Activated T-helper 9 cell treated with anti-CD3 and anti-CD28 coated beads, Interleukin-2, amount 50 U/mL, for 16 hours (primary cell): ENCODE data around the gene NT5DC1.

Experiments
- DNase-seq: peaks from one replicate; pipeline ENCODE4 v3.0.0-alpha.2; 2020; ENCODE audit warnings: low read depth

Gene NT5DC1

DNA sequence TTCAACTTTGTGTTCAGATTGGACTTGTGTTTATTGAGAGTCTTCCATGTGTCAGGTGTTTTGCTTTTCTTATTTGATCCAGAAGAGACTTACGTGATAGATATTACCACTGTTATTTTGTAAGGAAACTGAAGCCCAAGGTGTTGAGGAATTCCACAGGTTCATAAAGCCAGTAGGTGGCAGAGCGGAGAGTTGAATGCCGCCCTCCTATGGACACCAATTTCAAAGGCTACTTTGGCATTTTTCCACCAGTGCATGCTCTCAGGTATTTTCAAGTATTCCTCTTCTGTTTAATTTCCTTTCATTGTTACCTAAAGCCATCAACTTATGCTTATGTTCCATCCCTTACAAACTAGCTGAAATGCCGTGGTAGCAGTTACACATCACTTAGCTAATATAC lies 39.3 kb downstream of the NT5DC1 start:
- no peak for DNase-seq

DNA sequence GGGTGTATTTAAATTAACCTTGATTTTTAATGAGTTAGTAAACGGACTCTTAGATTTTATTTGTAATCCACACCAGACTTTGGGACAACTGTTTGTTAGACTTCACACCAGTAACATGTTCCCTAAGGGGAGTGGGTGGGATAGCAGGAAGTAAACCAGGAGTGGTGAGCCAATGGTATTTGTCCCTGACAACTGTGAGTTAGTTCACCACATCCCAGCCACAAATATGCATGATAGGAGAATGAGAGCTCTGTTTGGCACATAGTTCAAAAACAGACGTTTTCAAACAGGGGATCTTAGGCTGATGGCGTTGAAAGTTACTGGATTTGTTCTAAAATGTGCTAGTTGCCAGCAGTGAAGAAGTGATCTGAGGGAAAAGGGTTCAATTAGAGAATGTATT lies 44.0 kb downstream of the NT5DC1 start:
- DNase-seq, result no peak

DNA sequence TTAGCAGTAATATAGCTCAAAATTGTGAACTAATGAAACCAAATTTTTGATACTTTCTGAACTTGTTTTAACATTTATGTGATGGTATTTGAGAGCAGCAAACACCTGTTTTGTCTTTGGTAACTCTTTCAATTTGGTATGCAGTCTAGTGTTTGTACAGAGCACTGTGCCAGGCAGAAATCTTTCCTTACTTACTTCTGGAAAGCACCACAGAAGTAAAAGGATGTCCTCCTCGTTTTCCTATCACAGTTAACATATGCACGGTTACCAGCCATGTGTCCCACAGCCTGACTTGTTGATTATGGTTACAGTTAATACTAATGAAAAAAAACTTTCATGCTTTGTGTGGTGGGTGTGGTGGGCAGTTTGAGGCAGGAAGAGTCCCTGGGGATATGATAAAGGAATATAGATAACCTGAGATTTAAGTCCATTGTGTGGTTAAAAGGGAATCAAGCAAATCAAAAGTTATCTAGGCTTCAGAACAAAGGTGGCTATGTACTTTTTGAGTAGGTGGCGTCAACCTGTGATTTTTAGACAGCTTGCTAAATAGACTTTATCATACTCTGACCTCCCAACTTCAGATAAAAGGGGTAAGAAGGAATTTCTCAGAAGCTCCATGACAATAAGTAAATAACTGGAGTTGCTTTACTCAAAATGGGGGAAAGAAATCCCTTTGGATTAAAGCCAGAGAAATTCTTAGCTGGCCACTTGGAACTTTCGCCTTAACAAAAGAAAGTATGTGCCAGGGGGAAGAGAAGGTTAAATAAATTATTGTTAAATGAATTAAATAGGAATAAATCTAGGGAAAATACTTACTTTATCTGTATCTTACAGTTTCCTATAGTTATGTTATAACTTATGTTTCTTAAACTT lies 45.4 kb downstream of the NT5DC1 start:
- DNase-seq, result no peak

DNA sequence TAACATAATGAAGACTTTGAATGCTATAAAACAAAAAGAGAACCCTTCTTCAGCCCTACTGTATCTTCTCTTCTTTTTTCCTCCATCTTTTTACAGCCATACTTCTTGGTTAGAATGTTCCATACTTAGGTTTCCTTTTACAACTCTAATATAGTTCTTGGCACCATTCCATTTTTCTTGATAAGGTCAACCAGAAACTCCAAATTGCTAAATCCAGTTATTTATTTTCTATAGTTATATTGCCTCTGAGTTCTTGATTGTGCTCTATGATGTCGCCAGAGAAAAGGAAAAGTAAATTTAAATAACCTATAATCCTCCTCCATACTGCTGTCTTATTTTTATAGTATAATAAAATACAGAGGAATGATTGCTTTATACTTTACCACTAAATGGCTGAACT lies 52.0 kb downstream of the NT5DC1 start:
- DNase-seq, result no peak

DNA sequence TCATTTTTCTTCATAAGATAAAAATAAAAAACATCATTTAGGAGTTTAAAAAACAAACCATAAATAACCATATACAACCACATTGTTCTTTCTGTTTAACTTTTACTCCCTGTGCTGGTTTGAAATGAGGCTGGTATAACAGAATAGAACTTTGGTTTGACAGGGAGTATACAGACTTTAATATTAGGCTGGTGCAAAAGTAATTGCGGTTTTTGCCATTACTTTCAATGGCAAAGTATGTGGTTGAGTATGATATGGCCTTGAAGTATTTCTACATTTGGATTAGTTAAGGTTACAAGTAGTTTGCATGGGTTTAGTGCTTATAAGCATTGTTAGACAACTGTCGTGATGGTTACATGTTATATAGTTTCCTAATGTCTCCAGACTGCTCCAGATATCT lies 54.2 kb downstream of the NT5DC1 start:
- DNase-seq, result no peak

DNA sequence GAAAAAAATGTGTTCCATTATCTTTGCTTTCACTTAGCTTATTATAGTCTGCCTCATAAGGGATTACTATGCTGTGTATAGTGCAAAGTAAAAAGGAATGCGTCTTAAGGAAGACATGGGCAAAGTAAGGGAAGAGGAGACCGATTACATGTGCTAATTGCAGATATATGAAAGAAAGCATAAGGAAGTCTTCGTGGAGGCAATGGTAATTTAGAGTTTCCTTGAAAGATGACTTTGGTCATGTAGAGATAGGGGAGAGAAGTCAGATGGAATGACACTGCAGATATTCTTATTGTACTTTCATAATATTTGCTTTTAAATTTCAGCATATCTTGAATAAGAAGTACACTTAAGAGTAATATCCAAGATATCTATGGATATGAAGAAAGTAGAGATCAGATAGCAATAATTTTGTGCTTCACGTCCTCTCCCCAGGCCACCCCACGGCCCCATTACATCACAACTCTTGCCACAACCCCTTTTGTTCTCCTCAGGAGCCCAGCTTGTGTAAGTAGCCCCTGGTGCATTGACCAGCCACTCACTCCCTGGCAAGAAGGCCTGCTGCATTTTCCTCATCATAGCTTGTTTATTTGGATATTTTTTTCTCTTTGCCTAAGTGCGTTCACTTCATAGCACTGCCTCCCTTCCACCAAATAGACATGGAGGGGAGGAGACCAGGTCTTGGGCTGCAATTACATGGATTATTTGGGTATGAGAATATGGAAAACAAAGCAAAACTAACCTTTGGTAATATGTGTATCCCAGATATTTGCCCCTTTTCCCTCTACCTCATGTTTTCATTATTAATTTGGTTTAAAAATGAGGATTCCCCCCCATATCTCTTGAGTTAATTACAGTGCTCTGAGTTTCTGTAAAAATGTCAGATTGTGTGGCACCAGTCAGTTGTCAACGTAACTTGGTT lies 56.0 kb downstream of the NT5DC1 start:
- no peak for DNase-seq

DNA sequence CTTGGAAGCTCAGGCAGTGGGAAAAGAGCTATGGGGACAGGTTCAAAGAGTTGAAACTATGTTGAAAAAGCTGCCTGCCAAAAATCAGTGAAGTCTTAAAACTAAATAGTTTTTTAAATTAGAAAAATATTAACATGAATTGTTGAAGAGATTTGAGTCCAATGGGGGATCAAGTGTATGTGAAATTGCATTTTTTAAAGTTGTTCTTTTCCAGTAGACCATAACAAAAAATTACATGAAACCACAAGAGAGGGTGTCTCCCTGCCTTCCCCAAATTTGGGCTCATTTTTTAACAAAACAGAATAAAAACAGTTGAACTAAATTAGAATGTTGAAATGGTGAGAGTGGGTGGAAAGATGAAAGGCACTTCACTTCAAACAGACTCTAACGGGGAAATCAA lies 56.7 kb downstream of the NT5DC1 start:
- DNase-seq, result no peak

DNA sequence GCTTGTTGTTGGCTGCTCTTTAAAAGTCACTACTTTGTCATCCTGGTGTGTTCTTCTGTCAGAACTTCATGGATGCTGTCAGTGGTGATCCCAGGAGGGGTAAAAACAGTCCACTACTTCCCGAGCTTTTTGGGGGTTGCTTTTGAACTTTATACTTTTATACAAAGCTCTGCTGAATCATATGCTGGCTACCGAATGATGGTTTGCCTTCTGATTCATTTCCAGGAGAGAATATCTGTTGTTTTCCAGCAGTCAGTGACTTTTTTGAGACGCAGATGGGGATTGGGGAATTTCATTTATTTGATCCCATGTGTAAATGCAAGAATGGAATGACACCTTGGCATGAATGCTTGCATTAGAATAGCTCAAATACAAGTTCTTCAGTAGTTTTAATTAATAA lies 58.0 kb downstream of the NT5DC1 start:
- DNase-seq, result no peak

DNA sequence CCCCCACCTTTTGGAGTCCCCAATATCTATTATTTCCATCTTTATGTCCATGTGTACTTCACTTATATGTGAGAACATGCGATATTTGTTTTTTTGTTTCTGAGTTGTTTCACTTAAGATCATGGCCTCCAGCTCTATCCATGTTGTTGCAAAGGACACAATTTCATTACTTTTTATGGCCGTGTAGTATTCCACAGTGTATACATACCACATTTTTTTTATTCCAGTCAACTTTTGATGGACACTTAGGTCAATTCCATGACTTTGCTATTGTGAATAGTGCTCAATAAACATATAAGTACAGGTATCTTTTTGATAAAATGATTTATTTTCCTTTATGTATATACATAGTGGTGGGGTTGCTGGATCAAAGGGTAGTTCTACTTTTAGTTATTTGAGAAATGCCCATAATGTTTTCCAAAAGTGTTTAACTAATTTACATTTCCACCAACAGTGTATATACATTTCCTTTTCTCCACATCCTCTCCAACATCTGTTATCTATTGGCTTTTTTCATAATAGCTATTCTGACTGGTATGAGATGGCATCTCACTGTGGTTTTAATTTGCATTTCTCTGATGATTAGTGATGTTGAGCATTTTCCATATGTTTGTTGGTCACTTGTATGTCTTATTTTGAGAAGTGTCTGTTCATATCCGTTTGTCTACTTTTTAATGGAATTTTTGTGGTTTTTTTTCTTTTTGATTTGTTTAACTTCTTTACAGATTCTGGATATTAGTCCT lies 59.3 kb downstream of the NT5DC1 start:
- no peak for DNase-seq

DNA sequence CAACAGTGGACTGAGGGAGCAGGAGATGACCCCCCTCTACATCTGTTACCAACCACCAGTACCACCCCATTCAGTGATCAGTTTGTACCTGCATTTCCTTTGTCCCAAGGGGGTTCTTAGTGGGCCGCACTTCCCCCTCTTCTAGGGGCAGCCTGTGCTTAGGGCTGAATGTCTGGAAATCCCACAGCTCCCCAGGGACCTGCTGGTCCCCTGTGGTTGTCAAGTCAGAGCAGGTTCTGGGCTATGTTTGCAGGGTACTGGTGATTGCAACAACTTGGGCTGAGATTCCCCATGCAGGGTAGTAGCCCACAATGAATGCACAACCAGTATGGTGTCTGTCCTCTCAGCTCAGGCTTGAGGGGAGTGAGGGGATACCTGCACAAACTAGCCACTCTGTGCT lies 64.9 kb downstream of the NT5DC1 start:
- DNase-seq, result no peak

DNA sequence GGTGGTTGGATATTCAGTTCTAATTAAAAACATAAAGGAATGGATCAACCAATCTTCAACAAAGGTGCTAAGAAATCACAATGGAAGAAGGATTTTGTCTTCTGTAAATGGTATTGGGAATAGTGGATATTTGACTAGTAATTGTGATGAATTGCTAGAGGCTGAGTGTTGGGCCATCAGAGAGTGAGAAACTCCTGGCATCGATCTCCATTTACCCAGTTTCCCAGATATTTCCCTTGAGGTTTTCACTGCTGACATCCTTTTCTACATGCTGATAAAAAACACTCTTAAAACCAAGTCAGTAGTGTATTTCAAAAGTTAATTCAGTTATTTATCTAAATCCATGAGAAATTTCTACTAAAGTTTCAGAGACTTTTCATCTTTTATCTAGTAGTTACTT lies 65.7 kb downstream of the NT5DC1 start:
- no peak for DNase-seq

DNA sequence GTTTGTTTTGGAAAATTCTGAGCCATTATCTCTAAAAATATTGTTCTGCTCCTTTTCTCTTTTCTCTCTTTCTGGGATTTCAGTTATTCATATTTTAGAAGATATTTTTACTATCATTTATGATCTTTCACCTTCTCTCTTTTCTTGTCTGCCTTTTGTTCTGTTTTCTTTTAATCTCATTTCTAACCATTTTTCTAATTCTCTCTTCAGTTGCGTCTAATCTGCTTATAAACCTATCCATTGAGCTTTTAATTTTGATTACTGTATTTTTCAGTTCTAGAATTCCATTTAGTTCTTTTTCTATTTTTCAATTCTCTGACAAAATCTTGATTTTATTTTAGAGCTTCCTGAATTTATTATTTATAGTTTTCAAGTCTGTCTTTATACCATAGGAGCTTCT lies 67.5 kb downstream of the NT5DC1 start:
- DNase-seq, result no peak

DNA sequence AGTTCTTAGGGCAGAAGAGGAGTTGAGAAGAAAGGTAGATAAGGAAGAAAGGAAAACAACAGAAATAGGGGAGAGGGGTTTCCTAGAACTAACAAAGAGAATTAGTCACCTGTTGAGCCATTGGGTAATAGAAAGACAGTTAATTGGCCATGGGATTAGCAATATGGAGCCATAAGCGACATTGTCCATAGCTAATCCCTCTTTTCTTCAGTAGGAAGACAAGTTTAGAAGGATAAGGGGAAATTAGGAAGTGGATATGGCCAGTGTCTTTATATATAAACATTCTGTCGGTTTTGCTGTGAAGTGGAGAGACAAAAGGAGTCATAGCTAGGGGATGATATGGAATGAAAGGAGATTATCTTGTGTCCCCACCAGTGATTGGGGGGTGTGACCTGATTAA lies 69.2 kb downstream of the NT5DC1 start:
- DNase-seq, result no peak

DNA sequence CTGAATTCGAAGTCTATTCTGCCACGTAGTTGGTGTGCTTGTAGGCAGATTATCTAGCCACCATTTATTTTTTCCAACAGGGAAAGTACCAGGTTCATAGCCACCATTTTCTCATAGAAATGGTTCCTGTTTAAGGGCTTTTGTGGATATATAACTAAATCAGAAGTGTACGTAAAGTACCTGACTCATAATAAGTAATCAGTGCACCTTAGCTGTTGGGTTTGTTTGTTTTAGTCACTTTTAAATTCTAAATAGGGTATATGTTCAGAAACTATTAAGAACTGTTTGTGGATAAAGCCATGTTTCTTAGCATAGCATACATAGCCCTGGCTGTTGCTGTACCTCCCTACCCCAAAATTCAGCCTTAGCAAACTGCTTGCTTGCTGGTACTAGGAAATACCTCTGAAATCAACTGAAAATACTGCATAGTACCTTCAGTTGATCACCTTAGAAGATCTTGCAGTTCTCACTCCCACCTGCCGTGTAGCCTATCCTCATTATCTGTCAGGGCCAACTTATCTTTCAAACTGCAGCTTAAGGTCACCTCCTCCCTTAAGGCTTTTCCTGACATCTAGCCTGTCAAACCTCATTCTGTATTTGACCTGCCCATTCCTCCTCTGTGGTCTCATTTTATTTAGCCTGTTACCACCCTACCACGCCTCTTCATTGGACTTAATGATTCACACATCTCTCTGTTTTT lies 69.9 kb downstream of the NT5DC1 start:
- DNase-seq, result no peak

DNA sequence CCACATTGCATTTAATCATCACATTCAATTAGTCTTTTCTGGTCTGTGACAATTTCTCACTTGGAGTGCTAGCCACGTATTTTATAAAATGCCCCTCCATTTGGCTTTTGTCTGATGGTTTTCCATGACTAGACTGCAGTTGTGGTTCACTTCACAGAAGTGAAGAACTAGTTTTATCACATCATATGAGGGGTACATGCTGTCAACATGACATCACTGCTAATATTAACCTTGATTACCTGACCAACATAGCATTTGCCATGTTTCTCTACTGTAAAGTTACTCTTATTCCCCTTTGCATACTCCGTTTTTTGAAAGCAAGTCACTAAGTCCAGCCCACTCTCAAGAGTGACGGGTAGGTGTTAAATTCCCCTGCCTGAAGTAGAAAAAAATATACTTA lies 73.3 kb downstream of the NT5DC1 start:
- DNase-seq, result no peak

DNA sequence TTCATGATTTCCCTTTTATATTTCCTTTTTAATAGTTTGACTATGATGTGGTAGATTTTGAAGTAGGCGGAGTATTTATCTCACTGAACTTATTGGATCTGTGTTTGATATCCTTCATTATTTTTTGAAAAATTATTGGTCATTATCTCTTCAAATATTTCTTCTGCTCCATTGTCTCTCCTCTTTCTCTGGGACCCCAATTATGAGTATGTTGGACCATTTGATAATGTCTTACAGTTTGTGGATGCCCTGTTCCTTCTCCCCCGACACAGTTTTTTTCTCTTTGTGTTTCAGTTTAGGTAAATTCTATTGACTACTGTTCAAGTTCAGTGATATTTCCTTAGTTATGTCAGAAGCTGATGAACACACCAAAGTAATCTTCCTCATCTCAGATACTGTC lies 74.7 kb downstream of the NT5DC1 start:
- no peak for DNase-seq

DNA sequence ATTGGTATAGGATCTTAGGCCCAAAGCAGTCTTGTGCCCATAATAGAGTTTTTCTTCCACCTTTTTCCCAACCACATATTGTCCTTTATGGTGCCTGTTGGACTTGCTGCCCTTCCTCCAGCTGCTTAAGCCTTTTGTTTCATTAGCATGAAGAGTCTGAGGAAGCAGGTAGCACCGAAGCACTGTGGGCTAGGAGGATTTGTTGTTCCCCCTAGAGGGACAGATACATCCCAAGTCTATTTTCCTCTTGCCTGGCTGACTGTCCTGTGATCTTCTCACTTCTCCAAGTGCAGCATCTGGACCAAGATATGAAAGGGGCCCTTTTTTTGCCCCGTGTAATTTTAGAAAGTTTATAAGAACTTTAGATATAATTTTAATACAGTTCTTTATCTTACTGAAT lies 75.9 kb downstream of the NT5DC1 start:
- DNase-seq, result no peak

DNA sequence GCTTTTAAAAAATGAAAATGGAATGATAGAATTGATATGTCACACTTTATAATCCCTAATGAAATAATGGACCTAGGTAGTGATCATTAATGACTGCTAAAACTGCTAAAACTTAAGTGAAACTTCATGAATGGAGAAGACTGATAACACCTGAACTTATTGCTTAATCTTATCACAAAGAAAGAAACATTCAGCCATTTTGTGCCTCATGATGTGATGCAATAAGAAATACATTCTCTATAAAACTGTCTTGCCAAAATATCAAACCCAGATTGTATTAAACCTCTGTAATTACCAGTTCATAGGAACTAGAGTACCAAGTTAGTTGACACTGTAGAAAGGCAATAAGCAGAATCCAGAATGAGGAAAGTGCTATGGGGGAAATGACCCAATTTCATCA lies 79.7 kb downstream of the NT5DC1 start:
- DNase-seq, result no peak

DNA sequence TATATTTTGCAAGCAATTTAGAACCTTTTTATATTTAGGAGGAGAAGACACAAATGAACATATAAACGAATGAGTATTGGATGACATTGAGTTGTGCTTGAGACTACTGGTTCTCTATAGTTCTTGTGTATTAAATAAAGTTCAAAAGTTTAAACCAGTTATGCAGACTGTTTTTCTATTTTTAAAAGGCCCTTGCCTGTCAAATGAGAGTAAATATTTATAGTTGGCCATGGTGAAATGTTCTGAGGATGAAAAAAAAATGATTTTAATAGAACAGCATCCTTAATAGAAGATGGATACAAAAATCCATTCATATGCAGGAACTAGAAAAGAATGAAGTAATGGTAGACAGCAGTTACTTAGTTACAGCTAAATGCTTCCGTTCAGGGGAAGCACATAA lies 88.8 kb downstream of the NT5DC1 start:
- DNase-seq, result no peak

DNA sequence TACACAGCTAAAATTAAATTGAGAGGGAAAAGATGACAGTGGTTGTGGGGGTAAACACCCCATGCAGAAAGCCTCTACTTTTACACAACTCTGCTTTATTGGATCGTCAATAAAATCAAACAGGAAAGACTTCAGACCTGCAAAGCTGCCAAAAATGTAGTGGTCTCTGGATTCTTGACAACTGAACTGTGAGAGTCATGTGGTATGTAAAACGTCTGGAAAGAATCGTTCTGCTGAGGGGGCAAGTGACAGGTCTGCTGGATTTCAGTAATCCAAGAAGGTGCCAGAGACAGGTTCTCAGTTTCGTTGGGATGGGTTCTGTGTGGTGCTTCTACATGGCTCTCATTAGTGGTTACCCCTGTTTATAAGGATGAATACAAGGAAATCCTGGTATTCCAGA lies 89.9 kb downstream of the NT5DC1 start:
- no peak for DNase-seq

DNA sequence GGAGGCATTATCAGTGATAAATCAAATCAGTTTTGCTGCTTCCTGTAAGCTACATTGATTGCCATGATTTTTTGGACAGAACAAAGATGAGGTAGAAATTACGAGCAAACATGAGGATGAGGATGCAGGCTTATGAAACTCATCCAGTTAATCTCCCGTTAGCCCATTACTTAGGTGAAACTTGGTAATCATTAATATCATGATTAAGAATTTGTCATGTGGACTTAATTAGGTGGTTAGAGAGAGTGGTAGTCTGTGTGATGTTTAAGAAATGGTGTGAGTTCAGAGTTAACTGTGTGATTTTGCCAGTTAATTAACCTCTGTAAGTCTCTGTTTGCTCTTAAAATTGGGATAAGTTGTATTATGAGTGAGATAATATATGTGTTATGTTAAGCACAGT lies 91.2 kb downstream of the NT5DC1 start:
- DNase-seq, result no peak

DNA sequence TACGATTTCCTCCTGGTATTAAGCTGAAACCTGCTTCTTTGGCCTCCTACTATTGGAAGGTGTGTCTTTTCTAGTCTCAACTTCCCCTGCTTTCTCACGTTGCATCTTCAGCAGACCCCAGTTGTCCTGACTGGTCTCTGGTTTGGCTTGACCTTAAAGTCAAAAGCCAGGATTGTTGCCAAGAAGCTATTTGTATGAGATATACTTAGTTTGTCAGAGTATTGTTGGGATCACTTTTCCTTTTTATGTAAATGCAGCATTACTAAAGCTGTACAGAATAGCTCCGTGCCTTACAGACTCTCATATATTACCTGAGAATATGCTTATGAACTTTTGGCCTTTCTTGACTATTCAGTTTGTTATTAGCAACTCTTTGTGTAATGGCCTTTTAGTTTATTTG lies 92.1 kb downstream of the NT5DC1 start:
- no peak for DNase-seq
